HK-2 (cell line): ENCODE data around the gene MIP.
"Not testable (repeated sequence)": the region's sequence is repeated elsewhere in the genome, so short reads cannot be mapped to it uniquely, and the experiment has no call there.

ENCODE experiments used
- DNase-seq: peaks from one replicate; pipeline ENCODE4 v3.0.0-alpha.2; 2018; ENCODE audit not compliant: unreplicated experiment

The MIP gene

DNA sequence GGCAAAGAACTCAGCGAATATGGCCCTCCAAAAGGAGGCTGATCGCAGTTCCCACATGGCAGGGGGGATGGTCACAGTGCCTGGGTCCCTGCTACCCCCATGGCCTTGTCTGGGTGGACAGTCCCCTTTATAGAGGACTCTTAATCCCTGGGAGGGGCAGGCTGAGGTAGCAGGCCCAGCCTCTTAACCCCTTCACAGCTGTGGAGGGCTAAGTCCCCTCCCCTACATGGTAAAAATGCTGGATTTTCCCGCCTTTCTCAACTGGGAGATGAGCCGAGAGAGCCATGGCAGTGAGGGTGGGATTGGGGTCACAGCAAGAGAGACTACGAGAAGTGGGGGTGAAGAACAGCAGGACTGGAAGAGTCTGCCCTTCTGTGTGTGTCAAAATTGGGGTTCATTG lies at the start of gene MIP:
Gene MIP (minus strand): TSS at position 101 of the 400 bp plus-strand sequence. CDS start 44 bp downstream, at position 57.
- no peak for DNase-seq

DNA sequence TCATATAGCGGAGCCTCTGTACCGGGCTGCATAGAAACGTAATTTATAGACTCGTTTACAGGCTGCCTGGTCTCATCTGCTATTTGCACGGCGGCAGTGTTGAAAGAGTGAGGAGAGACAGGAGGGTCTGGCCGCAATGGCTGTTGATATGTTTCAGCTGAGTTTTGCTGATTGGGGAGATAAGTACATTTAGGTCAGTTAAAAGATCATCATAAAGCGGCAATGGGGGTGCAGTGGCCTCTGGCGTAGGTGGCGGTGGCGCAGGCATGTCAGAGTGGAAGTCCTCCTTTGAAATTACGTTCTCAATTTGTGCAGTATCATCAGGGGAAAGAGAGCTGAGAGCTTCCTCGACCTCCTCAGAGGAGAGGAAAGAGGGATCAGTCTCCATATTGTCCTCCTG lies 45.4 kb upstream of the MIP start:
- DNase-seq = not testable (repeated sequence)

DNA sequence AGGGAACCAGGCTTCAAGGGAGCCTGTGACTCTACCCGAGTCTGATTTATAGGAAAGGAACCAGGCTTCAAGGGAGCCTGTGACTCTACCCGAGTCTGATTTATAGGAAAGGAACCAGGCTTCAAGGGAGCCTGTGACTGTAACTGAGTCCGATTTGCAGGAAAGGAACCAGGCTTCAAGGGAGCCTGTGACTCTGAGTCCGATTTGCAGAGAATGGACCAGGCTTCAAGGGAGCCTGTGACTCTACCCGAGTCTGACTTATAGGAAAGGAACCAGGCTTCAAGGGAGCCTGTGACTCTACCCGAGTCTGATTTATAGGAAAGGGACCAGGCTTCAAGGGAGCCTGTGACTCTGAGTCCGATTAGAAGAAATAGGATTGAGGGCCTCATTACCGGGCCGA lies 45.0 kb upstream of the MIP start:
- not testable (repeated sequence) for DNase-seq

DNA sequence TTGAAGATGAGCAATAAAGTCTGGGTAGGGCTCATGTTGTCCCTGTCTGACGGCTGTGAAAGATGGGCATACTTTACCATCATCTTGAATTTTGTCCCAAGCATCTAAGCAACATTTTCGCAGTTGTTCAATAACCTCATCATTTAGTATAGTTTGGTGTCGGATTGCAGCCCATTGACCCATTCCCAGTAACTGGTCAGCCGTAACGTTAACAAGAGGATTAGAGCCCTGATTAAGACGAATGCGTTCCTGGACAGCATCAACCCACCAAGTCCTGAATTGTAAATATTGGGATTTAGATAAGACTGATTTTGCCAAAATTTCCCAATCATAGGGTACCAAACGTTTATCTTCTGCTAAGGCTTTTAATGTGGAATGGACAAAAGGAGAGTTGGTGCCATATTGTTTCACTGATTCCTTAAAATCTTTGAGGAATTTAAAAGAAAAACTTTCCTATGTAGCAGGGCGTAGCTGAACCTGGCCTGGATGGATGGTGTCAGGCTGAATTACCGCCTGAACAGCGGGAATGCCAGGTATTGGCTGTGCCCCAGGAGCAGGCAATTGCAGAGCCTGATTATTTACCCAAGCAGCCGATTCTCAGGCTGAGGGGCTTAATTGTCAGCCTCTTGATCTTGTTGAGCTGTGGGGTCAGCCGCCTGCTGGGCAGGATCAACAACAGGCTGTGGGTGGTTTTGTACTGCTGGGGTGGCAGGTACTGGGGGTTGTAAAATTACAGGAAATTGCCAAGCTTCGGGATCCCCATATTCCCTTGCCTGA lies 43.9 kb upstream of the MIP start:
- not testable (repeated sequence) for DNase-seq

DNA sequence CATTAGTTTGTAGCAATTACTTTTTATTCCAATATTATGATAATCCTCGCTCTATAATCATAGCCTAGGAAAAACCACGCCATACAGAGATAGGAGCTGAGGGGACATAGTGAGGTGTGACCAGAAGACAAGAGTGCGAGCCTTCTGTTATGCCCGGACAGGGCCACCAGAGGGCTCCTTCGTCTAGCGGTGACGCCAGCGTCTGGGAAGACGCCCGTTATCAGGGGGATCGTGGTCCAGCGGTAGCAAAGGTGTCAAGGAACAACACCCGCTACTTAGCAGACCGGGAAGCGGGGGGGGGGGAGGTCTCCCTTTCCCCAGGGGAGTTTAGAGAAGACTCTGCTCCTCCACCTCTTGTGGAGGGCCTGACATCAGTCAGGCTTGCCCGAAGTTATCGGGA lies 42.2 kb upstream of the MIP start:
- peak; percentile 37 for DNase-seq

DNA sequence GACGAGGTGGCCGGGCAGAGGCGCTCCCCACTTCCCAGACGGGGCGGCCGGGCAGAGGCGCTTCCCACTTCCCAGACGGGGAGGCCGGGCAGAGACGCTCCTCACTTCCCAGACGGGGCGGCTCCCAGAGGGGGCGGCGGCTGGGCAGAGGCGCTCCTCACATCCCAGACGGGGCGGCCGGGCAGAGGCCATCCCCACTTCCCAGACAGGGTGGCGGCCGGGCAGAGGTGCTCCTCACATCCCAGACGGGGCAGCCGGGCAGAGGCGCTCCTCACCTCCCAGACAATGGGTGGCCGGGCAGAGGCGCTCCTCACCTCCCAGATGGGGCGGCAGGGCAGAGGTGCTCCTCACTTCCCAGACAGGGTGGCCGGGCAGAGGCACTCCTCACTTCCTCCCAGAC lies 40.0 kb upstream of the MIP start:
- DNase-seq = not testable (repeated sequence)

DNA sequence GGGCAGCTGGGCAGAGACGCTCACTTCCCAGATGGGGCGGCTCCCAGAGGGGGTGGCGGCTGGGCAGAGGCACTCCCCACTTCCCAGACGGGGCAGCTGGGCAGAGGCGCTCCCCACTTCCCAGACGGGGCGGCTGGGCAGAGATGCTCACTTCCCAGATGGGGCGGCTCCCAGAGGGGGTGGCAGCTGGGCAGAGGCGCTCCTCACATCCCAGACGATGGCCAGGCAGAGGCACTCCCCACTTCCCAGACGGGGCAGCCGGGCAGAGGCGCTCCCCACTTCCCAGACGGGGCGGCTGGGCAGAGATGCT lies 39.6 kb upstream of the MIP start:
- DNase-seq = not testable (repeated sequence)

DNA sequence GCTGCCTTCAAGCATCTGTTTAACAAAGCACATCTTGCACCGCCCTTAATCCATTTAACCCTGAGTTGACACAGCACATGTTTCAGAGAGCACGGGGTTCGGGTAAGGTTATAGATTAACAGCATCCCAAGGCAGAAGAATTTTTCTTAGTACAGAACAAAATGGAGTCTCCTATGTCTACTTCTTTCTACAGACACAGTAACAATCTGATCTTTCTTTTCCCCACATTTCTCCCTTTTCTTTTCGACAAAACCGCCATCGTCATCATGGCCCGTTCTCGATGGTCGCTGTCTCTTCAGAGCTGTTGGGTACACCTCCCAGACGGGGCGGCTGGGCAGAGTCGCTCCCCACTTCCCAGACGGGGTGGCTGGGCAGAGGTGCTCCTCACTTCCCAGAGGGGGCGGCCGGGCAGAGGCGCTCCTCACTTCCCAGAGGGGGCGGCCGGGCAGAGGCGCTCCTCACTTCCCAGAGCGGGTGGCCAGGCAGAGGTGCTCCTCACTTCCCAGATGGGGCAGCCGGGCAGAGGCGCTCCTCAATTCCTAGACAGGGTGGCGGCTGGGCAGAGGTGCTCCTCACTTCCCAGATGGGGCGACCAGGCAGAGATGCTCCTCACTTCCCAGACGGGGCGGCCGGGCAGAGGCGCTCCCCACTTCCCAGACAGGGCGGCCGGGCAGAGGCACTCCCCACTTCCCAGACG lies 39.1 kb upstream of the MIP start:
- not testable (repeated sequence) for DNase-seq

DNA sequence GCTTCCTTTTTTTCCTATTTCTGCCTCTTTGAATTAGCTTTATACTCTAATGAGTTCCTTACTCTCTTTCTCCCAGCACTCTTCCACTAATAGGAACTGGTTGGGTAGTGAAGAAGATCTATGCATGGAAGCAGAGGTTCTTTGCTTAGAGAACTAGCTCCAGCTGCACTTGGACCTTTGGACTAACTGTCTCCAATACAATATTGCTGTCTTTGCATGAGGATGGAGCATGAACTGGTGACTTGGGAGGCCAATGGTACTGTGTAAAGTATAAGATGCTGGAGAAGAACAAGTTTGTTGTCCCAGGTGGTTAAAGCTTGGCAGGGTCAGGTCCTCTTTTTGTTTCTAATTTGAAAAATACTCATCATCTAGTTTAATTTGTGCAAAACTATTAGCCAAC lies 35.9 kb upstream of the MIP start:
- no peak for DNase-seq

DNA sequence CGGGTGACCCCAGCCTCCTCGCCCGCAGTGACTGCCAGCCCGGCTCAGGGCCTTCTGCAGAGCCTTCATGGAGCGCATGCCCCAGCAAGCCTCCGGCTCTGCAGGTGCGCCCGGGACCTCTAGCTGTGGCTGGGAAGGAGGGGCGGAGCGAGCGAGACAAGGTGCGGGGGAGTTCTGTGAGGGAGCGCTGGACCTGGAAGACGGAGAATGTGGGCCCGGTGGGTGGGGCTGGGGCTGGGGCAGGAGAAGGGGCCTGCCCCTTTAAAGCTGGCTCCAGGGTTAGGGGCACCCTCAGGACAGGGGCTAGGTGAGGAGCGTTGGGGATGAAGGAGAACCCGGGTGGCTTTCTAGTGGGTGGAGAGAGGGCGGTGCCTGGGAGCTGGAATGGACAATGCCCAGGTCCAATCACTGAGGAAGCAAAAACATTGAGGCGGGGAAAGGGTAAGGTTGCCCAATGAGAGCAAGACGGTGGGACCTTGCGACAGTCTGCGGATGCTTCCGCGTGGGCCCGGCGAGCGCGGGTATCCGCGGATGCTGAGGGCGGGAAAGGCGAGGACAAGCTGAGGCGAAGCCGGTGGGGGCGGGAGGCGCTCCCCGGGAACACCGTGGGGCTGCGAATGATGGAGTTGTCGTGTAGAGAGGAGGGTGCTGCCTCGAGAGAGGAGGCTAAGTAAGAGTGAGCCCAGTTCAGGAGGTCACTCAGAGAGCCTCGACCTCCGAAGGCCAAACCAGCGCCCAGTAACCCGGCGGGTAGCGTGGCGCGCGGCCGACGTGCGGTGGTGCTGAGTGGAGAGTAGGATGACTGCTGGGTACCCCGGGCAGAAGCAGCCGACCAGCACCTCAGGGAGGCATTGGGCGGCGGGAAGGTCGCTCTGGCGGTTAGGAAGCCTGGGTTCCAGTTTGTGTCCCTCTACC lies 33.8 kb upstream of the MIP start, which contains the start of gene GLS2:
Gene GLS2 (minus strand): TSS at position 121 of the 915 bp plus-strand sequence. CDS start 43 bp downstream, at position 78.
- DNase-seq = peak; percentile 79

DNA sequence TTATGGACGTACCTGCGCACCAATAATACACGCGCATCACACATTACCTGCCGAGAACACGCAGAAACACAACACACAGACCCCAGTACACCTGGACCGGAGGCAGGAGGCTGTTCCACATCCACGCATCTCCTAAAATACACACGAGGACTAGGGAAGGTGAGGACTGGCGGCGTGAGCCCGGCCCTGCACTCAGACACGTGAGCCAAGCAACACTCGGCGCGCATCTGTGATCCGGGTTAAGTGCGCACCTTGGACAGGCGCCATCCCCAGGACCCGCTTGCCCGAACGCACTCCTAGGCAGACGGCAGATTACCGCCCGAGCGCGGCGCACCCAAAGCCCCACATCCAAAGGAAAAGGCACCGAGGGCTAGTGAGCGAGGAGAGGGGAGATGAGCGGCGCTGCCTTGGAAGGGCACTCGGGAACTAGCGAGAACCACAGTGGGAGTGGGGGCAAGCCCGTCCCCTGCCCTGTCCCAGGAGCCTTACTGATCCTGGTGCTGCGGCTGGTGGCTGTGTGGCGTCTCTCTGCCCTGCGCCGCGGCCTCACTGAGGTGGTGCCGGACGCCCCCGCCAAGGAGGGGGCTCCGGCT lies 33.1 kb upstream of the MIP start:
- DNase-seq = peak; percentile 18

DNA sequence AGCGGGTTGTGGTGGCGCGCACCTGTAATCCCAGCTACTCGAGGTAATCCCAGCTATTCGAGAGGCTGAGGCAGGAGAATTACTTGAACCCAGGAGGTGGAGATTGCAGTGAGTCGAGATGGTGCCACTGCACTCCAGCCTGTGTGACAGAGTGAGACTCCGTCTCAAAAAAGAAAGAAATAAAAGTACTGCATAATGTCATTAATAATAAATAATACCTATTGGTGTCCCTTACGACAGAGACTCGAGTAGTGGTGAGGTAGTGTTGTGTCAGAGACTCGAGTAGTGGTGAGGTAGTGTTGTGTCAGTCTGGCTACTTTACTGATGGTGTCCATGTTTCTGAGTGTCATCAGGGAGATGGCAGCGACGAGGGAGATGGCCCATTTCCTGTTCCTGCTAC lies 32.2 kb upstream of the MIP start:
- DNase-seq = no peak

DNA sequence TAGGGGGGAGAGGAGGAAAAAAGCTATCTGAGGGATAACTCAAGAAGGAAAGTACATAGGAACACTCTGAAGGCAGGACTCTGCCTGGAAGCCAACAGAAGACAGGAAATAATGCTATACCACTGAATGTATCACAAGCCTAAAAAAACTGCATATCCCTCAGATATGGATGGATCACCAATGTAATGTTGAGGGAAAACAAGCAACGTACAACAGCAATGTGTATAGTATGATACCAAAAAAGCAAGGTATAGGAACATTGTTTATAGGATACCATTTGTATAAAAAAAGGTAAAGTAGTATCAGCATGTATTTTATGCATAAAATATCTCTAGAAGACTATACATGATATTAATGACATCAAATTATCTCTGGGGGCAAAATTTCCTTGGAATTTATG lies 30.1 kb upstream of the MIP start:
- DNase-seq = no peak

DNA sequence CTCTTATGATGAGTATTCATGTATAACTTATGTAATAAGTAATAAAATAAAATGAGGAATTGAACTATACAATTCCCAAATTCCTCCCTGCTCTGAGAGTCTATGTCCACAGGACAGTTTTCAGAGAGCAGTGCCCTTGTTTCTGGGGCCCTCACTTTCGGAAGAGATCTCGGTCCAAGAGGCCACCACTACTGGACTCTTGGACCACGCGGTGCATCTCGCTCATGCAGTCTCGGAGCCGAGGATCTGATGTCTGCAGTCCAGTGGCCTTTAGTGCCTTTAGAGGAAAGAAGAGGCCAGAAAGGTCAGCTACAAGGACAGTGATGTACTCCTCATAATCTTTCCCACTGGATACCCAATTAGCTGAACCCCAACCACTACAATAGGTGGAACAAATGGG lies 25.2 kb upstream of the MIP start:
- no peak for DNase-seq

DNA sequence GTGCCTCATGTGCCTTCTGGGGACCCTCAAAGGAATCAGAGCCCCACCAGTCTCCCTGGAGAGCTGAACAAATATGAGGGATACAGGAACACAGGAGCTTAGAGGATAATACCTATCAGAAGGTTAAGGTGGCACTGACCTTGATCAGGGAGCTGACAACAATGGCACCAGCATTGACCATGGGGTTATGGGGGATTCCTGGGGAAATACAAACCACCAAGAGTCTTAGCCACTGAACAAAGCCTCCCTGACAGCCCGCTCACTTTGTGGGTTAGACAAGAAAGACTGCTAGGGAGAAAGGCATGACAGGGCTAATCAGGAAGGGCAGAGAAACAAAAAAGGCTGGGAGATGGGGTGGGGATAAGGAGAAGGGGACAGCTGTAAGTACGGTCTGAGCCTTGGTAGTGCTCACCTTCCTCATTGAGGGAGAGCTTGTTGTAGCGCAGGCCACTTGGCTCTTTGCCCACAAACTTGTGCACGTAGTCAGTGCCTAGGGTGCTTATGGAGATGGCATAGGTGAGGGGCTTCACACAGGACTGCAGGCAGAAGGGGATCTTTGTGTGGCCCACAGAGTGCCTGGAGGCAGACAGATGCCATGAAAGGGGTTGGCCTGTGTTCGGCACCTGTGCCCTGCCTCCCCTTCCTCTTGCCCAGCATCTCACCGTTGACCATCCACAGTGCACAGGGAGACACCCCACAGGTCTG lies 23.2 kb upstream of the MIP start:
- DNase-seq = no peak

DNA sequence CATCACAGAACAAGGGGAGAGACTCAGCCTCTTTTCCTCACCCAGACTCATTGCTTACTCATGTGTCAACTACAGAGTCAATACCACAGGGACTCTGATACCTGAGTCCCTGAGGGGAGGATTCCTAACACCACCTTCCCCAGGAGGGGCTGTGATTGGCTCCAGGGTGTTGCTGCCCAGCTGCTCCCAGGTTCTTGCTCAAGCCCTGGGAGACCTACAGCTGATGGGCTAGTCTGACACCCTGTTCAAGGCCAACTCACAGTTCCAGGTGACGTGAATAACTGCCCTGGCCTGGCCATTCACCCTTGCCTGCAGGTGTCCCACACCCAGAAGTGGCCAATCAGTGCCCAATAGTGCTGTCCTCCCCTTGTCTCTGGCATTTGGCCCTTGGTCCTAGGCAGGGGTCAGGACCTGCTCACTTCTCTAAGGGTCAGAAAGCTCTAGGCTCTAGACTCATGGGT lies 22.5 kb upstream of the MIP start:
- DNase-seq = no peak

DNA sequence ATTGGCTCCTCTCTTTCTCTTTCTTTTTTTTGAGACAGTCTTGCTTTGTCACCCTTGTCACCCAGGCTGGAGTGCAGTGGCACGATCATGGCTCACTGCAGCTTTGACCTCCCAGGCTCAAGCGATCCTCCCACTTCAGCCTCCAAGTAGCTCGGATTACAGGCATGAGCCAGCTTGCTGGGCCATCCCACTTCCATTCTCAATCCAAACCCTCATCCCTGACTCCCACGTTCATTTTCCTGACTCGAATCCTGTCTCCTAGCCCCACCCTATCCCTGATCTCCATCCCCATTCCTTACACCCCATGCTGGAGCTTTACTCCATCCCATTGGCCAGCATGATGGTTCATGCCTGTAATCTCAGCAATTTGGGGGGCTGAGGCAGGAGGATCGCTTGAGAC lies 21.7 kb upstream of the MIP start:
- no peak for DNase-seq

DNA sequence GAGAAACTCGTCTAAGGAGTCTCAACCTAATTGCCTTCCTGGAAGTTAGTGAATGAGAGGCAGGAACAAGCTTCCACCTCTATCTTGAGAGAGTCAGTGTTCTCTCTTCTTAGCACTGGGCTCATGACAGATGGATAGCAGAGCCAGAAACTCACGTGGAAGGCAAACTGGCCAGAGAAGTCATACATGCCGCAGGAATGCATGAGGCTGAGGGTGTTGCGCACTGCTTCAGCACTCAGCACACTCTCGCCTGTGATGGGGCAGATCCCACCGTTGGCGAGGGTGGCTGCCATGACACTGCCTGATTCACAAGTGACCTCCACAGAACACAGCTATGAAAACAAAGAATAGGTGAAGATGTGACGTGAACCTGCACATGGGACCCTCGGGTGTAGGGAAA lies 19.9 kb upstream of the MIP start:
- no peak for DNase-seq

DNA sequence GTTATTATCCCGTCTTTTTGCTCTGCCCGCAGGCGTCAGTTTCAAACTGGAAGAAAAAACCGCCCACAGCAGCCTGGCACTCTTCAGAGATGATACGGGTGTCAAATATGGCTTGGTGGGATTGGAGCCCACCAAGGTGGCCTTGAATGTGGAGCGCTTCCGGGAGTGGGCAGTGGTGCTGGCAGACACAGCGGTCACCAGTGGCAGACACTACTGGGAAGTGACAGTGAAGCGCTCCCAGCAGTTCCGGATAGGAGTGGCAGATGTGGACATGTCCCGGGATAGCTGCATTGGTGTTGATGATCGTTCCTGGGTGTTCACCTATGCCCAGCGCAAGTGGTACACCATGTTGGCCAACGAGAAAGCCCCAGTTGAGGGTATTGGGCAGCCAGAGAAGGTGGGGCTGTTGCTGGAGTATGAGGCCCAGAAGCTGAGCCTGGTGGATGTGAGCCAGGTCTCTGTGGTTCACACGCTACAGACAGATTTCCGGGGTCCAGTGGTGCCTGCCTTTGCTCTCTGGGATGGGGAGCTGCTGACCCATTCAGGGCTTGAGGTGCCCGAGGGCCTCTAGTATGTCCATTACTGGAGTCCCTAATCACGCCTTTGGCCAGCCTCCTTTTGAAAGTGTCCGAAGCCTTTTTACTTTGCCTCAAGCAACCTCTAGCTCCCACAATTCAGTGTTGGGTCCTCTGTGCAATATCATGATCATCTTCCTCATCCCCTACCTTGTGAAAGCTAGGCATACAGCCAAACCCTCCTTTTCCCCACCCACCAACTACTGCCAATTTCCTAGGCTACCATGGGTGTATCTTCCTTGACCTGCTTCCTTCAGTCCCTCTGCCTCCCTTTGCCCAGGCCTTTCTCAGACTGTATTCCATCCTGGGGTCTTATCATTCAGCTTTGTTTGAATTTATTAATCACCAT lies 14.8 kb upstream of the MIP start:
- DNase-seq = peak; percentile 33
